Measurements from ENCODE around the gene SPATA20.

DNA sequence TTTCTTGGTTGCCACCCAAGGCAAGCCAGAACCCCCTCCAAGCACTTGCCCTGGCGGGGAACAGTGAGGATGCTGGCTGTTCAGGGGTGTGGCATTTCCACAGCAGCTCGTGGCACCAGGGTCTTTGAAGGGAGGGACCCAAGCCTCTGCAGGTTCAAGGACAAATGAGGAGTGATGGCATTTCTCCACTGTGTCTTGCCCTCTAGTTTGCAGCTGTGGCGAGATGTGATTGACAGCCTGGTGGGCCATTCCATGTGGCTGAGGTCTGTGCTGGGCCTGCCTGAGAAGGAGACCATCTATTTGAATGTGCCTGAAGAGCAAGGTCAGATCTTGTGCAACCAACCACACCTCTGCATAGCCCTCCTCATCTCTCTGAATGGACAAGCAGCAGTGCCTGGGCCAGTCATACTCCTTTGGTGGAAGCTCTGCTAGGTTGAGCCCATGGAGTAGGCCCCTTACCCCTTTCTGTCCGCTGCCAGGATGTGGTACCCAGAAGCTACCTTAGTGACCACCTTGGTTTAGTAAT is 19.0 kb upstream of the SPATA20 start:
- TF ChIP-seq, protein P1, sequence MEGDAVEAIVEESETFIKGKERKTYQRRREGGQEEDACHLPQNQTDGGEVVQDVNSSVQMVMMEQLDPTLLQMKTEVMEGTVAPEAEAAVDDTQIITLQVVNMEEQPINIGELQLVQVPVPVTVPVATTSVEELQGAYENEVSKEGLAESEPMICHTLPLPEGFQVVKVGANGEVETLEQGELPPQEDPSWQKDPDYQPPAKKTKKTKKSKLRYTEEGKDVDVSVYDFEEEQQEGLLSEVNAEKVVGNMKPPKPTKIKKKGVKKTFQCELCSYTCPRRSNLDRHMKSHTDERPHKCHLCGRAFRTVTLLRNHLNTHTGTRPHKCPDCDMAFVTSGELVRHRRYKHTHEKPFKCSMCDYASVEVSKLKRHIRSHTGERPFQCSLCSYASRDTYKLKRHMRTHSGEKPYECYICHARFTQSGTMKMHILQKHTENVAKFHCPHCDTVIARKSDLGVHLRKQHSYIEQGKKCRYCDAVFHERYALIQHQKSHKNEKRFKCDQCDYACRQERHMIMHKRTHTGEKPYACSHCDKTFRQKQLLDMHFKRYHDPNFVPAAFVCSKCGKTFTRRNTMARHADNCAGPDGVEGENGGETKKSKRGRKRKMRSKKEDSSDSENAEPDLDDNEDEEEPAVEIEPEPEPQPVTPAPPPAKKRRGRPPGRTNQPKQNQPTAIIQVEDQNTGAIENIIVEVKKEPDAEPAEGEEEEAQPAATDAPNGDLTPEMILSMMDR (conservative IDR thresholded peaks at IDR 0.05; ENCODE audit: low read depth, low read length), result no peak
- no peak for TF ChIP-seq EZH2 (IDR thresholded peaks at IDR 0.05; ENCODE audit: borderline replicate concordance, low read depth, low read length, poor library complexity, severe bottlenecking)

Measured in A673 (cell line).